ENCODE results near the gene USP3.
"Not testable (repeated sequence)": the region's sequence is repeated elsewhere in the genome, so short reads cannot be mapped to it uniquely, and the experiment has no call there.

The USP3 gene

GRCh38 chr15:63483521-63484371, 20.6 kb upstream of the USP3 start:
- no peaks in the 10 kb centered on the region for H4K20me1 ChIP-seq (ENCODE audit: low read depth, low read length)
- H3K9me2 ChIP-seq (replicated peaks; ENCODE audit: insufficient read depth, low read length), result no peaks in the 10 kb centered on the region
- no peaks in the 10 kb centered on the region for H3K27me3 ChIP-seq (ENCODE audit: low read length)
- H2AFZ ChIP-seq (ENCODE audit: low read depth, low read length, severe bottlenecking), result peak overlapping the region; percentile 8
- H3F3A ChIP-seq (ENCODE audit: insufficient read depth), result no peaks in the 10 kb centered on the region
- no peaks in the 10 kb centered on the region for H3K36me3 ChIP-seq (ENCODE audit: low read length)
- H3K79me2 ChIP-seq (ENCODE audit: insufficient read depth, low read length), result no peaks in the 10 kb centered on the region
- TF ChIP-seq, protein P1, sequence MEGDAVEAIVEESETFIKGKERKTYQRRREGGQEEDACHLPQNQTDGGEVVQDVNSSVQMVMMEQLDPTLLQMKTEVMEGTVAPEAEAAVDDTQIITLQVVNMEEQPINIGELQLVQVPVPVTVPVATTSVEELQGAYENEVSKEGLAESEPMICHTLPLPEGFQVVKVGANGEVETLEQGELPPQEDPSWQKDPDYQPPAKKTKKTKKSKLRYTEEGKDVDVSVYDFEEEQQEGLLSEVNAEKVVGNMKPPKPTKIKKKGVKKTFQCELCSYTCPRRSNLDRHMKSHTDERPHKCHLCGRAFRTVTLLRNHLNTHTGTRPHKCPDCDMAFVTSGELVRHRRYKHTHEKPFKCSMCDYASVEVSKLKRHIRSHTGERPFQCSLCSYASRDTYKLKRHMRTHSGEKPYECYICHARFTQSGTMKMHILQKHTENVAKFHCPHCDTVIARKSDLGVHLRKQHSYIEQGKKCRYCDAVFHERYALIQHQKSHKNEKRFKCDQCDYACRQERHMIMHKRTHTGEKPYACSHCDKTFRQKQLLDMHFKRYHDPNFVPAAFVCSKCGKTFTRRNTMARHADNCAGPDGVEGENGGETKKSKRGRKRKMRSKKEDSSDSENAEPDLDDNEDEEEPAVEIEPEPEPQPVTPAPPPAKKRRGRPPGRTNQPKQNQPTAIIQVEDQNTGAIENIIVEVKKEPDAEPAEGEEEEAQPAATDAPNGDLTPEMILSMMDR (IDR thresholded peaks at IDR 0.05; ENCODE audit: insufficient read depth, low read length, poor library complexity, severe bottlenecking), result no peak
- no peak for TF ChIP-seq EZH2phosphoT487 (conservative IDR thresholded peaks at IDR 0.05; ENCODE audit: low read length)
- no peak overlapping the region for H3K4me2 ChIP-seq (ENCODE audit: low read depth, low read length, poor library complexity, severe bottlenecking)
- H3K4me3 ChIP-seq (ENCODE audit: insufficient read depth, low read length, poor library complexity, severe bottlenecking), result no peak overlapping the region
- no peaks in the 10 kb centered on the region for H3K9me3 ChIP-seq (ENCODE audit: insufficient read depth, low read length)
- H3K9ac ChIP-seq (ENCODE audit: low read length), result no peak overlapping the region
- no peak overlapping the region for H3K27ac ChIP-seq (ENCODE audit: low read depth, low read length)

GRCh38 chr15:63484433-63485186, 19.8 kb upstream of the USP3 start:
- Histone ChIP-seq H2AFZ (ENCODE audit: low read depth, low read length, severe bottlenecking) (no peak overlapping the region), H3K27ac (ENCODE audit: low read depth, low read length) (no peak overlapping the region), H3K4me3 (ENCODE audit: insufficient read depth, low read length, poor library complexity, severe bottlenecking) (no peak overlapping the region), H3K27me3 (ENCODE audit: low read length) (no peaks in the 10 kb centered on the region), H3F3A (ENCODE audit: insufficient read depth) (no peaks in the 10 kb centered on the region), H3K9me3 (ENCODE audit: insufficient read depth, low read length) (no peaks in the 10 kb centered on the region), H3K4me2 (ENCODE audit: low read depth, low read length, poor library complexity, severe bottlenecking) (no peak overlapping the region), H3K79me2 (ENCODE audit: insufficient read depth, low read length) (no peaks in the 10 kb centered on the region), H3K9me2 (replicated peaks; ENCODE audit: insufficient read depth, low read length) (no peaks in the 10 kb centered on the region), H3K36me3 (ENCODE audit: low read length) (no peaks in the 10 kb centered on the region), H4K20me1 (ENCODE audit: low read depth, low read length) (no peaks in the 10 kb centered on the region), H3K9ac (ENCODE audit: low read length) (no peak overlapping the region)
- TF ChIP-seq EZH2phosphoT487 (conservative IDR thresholded peaks at IDR 0.05; ENCODE audit: low read length), result no peak
- TF ChIP-seq, protein P1 (IDR thresholded peaks at IDR 0.05; ENCODE audit: insufficient read depth, low read length, poor library complexity, severe bottlenecking), result no peak

DNA sequence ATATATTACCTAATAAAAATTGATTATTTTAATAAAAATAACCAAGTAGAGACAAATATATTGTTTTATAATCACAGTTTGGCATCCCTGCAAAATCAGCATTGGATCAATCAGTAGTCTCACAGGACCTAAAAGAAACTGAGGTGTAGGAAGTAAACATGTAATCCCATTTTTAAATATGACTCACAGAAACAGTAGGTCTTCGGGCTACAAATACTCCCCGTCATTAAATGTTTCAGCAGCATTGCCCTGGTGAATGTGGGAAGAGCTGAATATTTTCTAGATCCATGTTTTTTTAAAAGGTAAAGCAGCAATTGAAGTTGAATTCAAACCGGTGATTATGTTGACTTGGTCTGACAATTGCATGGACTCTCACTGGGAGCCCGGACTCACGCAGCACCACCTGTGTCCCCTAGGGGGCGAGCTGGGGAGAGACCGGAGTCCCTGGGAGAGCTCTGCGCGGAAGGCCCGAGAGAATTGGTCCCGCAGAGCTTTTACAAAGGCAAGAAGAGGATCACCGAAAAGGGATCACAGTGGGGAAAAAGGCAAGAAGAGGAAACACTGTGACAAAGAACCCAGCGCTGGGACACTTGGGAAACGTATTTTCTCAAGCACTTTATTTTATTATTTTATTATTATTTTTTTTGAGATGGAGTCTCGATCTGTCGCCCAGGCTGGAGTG, 17.2 kb upstream of the USP3 start:
- peak overlapping the region; percentile 32 for H2AFZ ChIP-seq (ENCODE audit: low read depth, low read length, severe bottlenecking)
- no peaks in the 10 kb centered on the region for H3K9me3 ChIP-seq (ENCODE audit: insufficient read depth, low read length)
- no peak overlapping the region for H3K4me3 ChIP-seq (ENCODE audit: insufficient read depth, low read length, poor library complexity, severe bottlenecking)
- no peaks in the 10 kb centered on the region for H3K36me3 ChIP-seq (ENCODE audit: low read length)
- H3K27ac ChIP-seq (ENCODE audit: low read depth, low read length), result no peak overlapping the region
- no peaks in the 10 kb centered on the region for H3F3A ChIP-seq (ENCODE audit: insufficient read depth)
- no peaks in the 10 kb centered on the region for H4K20me1 ChIP-seq (ENCODE audit: low read depth, low read length)
- TF ChIP-seq, protein P1 (IDR thresholded peaks at IDR 0.05; ENCODE audit: insufficient read depth, low read length, poor library complexity, severe bottlenecking), result peak; percentile 91
- no peak for TF ChIP-seq EZH2phosphoT487 (conservative IDR thresholded peaks at IDR 0.05; ENCODE audit: low read length)
- no peaks in the 10 kb centered on the region for H3K9me2 ChIP-seq (replicated peaks; ENCODE audit: insufficient read depth, low read length)
- H3K27me3 ChIP-seq (ENCODE audit: low read length), result no peaks in the 10 kb centered on the region
- H3K4me2 ChIP-seq (ENCODE audit: low read depth, low read length, poor library complexity, severe bottlenecking), result peak overlapping the region; percentile 20
- H3K79me2 ChIP-seq (ENCODE audit: insufficient read depth, low read length), result no peaks in the 10 kb centered on the region
- H3K9ac ChIP-seq (ENCODE audit: low read length), result no peak overlapping the region

DNA sequence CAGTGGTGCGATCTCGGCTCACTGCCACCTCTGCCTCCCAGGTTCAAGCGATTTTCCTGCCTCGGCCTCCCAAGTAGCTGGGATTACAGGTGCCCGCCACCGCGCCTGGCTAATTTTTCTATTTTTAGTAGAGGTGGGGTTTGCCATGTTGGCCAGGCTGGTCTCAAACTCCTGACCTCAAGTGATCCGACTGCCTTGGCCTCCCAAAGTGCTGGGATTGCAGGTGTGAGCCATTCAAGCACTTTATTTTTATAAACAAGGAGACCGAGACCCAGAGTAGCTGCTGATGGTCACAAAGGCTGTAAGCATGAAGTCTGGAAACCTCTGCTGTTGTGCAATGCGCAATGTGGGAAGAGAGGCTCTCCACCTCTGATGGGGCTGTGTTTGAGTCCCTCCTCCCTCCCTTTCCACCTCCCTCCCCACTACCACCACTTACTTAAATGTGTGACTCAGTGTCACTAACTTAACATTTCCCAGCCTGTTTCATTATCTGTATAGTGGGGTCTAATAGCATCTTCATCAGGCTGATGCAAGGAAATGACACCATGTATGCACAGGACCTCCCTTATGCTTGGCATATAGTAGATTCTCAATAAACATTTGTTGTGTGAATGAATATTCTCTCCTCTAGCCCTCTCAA, 16.5 kb upstream of the USP3 start:
- not testable (repeated sequence) for H4K20me1 ChIP-seq (ENCODE audit: low read depth, low read length); H3K9ac ChIP-seq (ENCODE audit: low read length); H3F3A ChIP-seq (ENCODE audit: insufficient read depth); H3K9me2 ChIP-seq (replicated peaks; ENCODE audit: insufficient read depth, low read length); H3K4me2 ChIP-seq (ENCODE audit: low read depth, low read length, poor library complexity, severe bottlenecking); H3K36me3 ChIP-seq (ENCODE audit: low read length); H3K79me2 ChIP-seq (ENCODE audit: insufficient read depth, low read length); H2AFZ ChIP-seq (ENCODE audit: low read depth, low read length, severe bottlenecking); H3K4me3 ChIP-seq (ENCODE audit: insufficient read depth, low read length, poor library complexity, severe bottlenecking); H3K27me3 ChIP-seq (ENCODE audit: low read length); H3K27ac ChIP-seq (ENCODE audit: low read depth, low read length); H3K9me3 ChIP-seq (ENCODE audit: insufficient read depth, low read length)
